CD4-positive, alpha-beta T cell treated with Interleukin-17A for 1 hour (primary cell): Measurements from ENCODE around the gene TOPORS.
"Not testable (repeated sequence)": the region's sequence is repeated elsewhere in the genome, so short reads cannot be mapped to it uniquely, and the experiment has no call there.

Experiments used
- DNase-seq: peaks from one replicate; pipeline ENCODE4 v3.0.0-alpha.2; 2020

The TOPORS gene

DNA sequence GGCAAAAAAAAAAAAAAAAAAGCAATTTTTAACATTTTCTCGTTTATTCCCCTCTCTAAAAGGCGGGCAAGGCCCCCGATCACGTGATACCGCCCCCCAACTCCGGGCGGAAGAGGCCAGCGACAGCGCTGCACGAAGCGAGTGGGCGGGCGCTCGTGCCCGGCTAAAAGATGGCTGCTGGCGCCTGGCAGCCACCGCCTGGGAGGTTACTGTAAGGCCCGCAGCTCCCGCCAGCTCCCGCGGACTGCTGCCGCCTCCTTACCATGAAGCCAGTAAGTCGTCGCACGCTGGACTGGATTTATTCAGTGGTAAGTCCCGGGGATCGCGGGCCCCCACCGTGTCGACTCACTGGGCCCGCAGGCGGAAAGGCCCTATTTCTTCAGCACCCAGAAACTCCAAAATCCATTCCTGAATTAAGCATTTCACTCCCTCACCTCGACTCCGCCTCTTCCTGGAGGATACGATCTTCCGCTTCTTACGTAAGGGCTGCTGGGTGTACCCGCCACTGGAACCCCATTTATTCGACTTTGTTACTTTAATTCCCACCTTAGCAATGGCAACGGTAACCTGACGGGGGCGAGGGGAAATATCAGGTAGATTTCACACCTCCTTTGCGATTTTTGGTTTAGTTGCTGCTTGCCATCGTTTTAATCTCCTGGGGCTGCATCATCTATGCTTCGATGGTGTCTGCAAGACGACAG lies at the start of gene TOPORS, which contains the start of gene SMIM27:
TSS of gene TOPORS (minus strand) at position 415 of the 701 bp plus-strand sequence. CDS start at position 265, 150 bp downstream.
TSS of gene SMIM27 (plus strand) at position 156 of the 701 bp plus-strand sequence. CDS start at position 264, 108 bp downstream.
- DNase-seq: peak; percentile 92

- not testable (repeated sequence) for DNase-seq
These were observed 46.6 kb upstream of the TOPORS start for GRCh38 chr9:32599021-32599420.

GRCh38 chr9:32596936-32597335 lies 44.5 kb upstream of the TOPORS start:
- DNase-seq: no peak

DNA sequence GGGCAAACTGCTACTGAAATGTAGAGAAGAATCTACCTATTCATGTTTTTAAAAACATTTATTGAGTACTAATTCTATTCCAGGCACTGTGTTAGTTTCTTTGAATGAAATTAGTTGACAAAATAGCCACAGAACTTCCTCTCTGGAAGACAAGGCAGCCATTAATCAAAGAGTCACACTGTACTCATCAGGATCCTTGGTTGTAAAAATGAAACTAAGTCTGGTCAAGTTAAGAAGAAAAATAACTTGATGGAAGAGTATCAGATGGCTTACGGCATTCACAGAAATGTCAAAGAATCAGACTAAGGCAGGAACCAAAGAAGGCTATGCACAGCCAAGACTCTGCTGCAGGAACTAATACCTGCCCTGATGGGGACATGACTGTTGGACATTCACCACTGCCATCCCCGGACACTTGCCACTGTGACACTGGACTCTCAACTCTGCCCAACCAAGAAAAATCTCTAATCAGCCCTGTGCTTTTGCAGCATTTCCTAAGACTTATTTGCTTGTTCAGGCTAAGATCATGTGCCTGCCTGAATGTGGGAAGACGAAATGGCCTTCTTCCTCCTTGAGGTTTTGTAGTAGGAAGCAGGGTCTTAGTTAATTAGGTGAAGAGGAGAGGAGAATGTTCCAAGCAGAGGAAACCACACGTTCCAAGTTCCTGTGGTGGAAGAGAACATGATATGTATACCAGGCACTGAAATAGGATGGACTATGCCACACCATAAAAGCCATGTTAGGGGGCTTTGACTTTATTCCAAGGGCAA lies 43.9 kb upstream of the TOPORS start:
- DNase-seq: no peak

DNA sequence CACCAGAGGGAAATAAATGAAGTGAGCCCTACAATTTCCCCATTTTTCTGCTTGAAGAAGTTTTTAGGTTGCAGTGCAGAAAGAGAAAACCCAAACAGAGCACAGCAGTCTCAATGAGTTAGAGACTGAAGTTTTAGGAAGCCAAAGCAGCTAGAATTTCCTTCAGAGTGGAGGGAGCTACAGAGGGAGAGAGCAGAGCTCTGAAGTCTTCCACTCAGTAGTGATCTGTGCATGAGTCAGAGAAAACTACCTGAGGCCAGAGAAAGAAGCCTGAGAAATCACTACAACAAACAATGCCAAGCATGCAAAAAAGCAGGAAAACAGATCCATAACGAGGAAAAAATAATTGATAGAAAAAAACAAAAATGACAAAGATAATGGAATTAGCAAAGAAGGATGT lies 38.5 kb upstream of the TOPORS start:
- DNase-seq: no peak

DNA sequence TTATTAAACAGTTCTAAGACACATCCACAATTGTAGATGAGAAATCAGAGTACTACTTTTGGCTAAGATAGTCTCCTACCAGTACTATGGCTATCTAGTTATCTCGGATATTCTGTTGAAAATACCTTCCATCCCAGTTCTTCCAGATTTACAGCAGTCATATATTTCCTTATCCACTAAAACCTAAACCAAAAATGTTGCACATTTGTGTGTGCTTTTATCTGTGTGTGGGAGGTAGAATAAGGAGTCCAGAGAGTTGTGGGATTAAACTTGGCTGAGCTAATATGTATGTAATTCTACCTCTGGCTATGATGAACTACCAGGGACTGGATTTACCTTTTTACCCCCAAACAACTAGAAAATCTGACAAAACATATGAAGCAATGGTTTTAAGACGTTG lies 38.1 kb upstream of the TOPORS start:
- DNase-seq: no peak

DNA sequence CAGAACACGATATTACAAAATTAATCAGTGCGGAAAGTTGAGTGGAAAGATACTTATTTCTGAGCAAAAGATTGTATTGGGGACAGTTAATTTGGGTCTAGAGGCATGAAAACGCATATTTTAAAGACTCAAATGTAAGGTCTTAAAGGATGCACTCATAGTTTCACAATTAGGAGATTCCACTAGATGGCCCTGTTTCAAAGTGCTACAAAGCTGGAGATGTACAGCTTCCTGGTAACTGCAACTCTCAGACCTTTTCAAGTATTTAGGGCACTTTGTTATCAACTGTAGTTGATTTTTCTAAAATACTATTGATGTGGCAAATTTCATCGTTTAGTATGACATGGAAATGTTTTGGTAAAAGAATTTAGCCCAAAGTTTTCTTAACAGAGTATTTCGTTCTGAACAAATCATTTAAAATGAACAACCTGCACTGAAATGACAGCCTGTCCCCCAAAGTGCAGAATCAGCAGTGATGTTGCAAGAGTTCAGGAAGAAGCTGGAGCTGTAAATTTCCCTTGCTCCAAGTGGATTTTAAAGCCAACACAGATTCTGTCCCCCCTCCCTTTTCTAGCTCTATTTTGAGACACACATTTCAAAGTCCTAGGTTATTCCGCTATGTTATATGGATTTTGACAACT lies 36.8 kb upstream of the TOPORS start:
- DNase-seq: peak; percentile 31

DNA sequence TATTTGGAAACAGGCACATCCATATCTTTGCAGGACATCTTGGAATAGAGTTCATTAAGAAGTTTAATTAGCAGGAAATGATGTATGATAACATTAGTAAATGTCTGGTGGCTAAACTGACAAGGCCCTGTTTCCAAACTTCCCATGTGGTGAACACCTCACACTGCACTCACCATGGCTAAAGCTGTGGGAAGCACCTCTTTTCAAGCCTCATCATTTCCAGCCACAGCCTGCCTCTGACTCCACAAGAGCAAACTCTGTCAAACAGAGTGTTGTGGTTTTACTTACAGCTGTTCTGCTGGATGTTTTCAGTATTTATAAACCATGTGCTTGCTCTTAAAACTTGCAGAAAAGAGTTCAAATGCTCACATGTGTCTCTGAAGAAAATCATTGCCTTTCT lies 35.5 kb upstream of the TOPORS start:
- DNase-seq: no peak

DNA sequence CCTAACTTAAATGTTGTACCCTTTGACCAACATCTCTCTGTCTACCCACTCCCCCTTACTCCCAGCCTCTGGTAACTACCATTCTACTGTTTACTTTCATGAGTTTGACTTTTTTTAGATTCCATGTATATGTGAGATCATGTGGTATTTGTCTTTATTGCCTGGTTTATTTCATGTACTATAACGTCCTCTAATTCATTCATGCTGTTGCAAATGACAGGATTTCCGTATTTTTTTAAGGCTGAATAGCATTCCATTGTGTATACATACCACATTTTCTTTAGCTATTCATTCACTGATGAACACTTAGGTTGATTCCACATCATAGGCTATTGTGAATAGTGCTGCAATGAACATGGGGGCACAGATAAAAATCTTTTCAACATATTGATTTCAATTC lies 32.4 kb upstream of the TOPORS start:
- no peak for DNase-seq

DNA sequence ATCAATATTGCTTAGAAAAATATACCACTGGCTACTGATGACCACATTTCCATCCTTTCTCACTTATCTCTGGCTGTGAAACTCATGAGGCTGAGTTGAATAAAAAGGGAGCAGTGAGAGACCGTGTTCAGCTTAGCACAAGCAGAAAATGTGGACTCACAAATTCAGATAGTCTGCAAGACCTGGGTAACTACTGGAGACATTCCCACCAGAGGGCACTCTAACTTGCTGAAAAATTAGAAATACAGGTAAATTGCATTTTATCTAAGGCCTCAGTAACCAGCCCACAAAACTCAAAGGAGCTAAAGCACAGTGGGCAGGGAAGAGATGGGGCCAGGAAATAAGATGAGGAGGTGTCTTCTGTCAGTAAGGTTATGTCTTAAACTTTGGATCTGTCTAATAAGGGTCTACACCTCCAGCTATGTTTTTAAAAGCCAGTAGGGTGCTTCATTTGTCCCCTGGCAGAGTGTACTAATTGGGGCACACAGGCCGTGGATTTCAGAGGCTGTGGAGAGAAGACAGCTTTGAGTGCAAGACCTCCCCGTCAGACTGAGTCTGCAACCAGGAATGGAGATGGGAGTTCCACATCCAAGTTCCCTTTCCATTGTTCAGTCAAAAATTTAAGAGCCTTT lies 29.2 kb upstream of the TOPORS start:
- peak; percentile 57 for DNase-seq

DNA sequence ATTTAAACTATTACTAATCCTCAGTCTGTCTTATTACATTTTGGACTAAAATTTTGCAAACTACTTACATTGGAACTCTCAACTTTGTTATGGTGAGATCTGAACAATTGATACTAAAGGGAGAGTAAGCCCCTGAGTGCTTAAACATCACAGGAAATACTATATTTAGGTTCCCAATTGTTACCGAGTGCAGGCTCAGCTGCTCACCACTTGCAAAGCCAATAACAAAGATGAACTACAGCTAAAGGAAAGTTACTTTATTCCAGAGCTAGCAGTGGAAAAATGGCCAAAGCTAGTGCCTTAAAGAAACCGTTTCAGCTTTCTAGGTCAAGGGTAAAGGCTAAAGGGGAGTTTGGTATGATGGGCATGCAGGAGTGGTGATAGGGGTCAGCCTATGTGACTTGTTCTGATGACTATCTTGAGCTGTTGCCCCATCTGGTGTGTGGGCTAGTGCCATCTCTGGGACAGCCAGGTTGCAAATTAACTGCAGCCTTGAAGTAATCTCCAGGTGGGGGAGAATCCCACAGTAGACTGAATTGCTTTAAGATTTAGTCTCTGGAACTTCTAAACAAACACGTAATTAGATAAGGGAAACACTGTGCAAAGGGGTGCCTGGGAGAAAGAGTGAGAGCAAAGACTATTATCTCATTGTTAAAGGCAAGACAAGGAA lies 28.4 kb upstream of the TOPORS start:
- DNase-seq: no peak

DNA sequence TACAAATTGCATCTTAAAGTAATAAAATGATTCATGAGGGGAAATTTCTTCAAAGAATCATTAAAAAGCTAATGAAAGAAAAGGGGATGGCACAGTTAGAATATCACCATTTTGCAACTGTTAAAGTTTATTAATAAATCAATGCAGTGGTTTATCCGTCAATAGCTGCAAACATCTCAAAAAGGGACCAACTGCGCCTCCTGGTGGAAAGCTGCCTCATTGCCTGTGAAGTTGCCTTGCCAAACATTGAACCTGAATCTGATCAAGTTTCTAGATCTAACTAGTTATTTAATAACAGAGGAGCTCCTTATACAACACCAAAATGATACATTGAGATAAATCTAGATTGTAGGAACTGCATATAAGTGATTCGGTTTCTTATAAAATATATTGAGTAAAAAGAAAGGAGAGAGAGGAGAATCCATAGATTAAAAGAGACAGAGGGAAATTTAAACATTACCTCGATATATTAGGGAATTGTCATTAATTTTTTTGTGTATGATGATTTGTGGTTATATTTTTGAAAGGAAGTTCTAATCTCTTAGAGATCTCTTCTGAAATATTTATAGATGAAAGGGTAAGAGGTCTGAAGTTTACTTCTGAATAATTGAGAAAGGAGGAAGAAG lies 27.4 kb upstream of the TOPORS start:
- DNase-seq: peak; percentile 84

GRCh38 chr9:32578976-32579375 lies 26.6 kb upstream of the TOPORS start:
- no peak for DNase-seq

- DNase-seq: no peak
These were observed 24.9 kb upstream of the TOPORS start for GRCh38 chr9:32577316-32577715.

DNA sequence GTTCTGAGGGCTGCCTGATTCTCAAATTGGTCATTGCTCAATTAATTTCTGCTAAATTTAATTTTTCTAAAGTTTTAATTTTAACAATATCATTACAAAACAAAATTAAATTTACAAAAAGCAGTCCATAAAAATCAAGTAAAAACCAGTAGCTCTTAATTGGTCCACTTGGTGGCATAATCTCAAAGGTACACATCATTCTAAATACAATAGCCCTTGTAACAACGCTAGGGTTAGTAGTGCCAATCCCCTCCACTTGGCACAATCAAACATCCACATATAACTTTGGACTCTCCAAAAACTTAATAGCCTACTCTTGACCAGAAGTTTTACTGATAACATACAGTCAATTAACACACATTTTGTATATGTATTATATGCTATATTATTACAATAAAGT lies 22.5 kb upstream of the TOPORS start:
- no peak for DNase-seq

- DNase-seq: no peak
These were observed 21.4 kb upstream of the TOPORS start for GRCh38 chr9:32573821-32574220.

DNA sequence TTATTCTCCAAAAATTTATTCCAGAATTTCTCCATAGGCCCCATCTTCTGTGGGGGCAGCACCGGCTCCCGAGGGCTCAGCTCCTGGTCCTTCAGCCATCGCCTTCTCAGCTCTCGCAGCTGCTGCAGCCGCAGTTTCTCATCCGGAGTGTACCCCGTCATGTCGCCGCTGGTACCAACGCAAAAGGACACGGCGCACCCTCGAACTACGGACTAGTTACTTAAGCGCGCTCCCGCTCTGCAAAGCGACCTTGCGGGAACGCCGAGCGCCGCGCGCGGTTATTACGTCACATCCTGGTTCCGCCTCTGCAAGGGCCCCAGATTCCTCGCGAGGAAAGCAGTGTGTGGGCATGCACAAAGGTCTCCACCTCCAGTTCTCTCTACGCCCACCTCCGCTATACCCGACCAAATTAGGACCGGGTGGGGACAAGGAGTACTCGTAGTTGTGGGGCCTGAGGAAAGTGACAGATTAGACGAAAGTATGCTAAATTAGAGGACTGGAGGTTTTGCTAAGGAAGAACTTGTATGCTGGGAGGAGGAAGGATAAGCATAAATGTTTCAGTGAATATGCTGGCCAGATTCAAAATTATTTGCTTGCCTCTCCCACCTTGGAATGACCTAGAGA lies 20.6 kb upstream of the TOPORS start, which contains the start of gene NDUFB6:
TSS of gene NDUFB6 (minus strand) at position 260 of the 624 bp plus-strand sequence. CDS start at position 161, 99 bp downstream.
- DNase-seq: peak; percentile 96

- peak; percentile 88 for DNase-seq
These were observed 19.8 kb upstream of the TOPORS start for GRCh38 chr9:32571969-32572899.

- no peak for DNase-seq
These were observed 17.9 kb upstream of the TOPORS start for GRCh38 chr9:32570262-32570661.

DNA sequence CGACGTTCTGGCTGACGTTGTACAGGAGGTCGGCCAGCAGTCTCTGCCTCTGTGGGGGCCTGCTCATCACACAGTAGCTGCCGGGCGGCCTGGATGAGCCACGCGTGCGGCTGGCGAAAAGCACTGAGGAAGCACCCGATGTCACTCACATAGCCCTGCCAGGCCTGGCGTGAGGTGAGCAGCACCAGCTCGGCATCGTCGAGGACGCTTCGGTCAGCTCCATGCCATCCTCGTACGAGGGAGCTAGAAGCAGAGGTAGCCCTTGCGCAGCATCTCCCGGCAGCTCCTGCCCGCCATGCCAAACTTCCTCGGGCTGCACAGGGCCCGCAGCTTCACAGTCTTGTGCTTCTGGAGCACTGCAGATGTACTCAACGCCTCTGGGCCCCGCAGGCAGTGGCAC lies 14.4 kb upstream of the TOPORS start:
- no peak for DNase-seq
